SIG-M5 treated with dmso at 0.1 percent for 504 hours (cell line): ENCODE measurements around the gene CAMK1D.
"Not testable (repeated sequence)": the region's sequence is repeated elsewhere in the genome, so short reads cannot be mapped to it uniquely, and the experiment has no call there.

ENCODE experiments used
- DNase-seq: peaks from one replicate; lab custom pipeline; 2025; ENCODE audit not compliant: unreplicated experiment; lab: John Stamatoyannopoulos, UW

CAMK1D gene

GRCh38 chr10:12348870-12349628 is at the start of gene CAMK1D:
Gene CAMK1D (plus strand): TSS chr10:12349547.
- DNase-seq: peak; percentile 82

DNA sequence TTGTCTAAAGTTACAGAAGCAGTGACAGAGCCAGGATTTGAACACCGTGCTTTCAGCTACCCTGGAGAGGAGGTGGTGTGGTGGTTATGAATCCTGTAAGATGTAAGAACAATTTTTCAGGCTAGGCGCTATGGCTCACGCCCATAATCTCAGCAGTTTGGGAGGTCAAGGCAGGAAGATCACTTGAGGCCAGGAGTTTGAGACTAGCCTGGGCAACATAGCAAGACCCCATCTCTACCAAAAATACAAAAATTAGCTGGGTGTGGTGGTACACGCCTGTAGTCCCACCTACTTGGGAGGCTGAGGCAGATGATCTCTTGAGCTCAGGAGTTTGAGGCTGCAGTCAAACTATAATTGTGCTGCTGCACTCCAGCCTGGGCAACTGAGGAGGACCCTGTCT is 48.3 kb upstream of the CAMK1D start:
- DNase-seq: not testable (repeated sequence)

DNA sequence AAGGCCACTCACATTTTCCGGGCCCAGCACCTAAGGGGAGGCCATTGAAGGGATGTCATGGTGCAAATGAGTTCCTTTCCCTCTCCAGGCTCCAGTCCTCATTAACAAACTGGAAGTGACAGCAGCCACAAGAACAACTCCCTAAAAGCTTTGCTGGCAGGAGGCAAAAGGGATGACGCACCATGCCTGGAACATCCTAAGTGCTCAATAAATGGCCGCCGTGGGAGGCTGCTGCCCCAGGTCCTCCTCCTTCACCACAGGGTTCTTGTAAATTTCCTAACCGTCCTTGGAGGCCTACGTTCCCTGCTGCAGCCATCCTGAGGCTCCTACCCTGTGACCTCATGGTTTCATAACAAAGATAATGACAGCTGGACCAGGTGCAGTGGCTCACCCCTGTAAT is 41.3 kb upstream of the CAMK1D start:
- no peak for DNase-seq

DNA sequence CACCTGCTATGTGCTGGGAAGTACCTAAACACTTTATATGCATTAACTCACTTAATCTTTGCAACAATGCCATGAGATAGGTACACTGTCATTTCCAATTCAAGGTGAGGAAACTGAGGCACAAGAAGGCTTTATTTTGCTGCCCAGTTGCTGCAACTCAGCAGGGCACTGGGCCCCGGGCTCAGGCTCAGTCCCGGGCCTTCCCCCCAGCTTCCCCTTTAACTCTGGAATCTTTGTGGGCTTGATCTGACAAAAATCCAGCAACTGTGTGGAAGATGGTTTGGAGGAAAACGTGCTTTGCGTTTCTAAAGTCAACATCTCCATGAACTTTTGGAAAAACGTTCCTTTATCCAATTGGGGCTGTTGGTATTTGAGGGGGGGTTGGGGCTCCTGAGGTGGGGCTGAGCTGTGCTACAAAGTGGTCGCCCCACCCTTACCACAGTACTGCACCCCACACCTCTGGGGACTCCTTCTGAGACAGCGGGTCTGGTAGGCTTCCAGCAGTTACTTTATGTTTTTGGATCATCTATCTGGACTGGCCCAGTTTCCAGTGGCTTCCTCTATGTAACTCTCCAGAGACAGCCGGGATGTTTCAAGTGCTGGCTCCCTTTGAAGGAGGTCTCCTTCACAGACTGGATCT is 40.5 kb upstream of the CAMK1D start:
- DNase-seq: no peak

DNA sequence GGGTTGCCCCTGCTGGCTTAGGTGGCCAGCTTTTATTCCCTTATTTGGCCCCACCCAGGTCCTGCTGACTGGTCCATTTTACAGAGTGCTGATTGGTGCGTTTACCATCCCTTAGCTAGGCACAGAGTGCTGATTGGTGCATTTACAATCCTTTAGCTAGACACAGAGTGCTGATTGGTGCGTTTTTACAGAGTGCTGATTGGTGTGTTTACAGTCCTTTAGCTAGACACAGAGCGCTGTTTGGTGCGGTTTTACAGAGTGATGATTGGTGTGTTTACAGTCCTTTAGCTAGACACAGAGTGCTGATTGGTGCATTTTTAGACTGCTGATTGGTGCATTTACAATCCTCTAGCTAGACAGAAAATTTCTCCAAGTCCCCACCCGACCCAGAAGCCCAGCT is 39.6 kb upstream of the CAMK1D start:
- DNase-seq: not testable (repeated sequence)

DNA sequence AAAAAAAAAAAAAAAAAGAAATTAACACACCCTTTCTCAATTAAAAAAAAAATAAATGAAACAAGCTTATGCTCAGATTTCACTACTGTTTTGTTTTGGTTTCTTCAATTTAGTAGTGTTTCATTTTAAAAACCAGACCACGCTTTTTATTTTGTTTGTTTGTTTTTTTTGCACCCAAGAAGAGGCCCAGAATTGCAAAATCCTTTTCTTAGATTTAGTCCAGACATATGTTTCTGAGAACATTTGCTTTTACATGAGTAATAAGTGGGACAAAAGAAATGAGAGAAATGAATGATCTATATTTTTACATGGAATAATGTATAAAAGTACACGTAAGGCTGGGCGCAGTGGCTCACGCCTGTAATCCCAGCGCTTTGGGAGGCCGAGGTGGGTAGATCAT is 34.5 kb upstream of the CAMK1D start:
- DNase-seq: no peak

- no peak for DNase-seq
These were observed 30.3 kb upstream of the CAMK1D start for GRCh38 chr10:12319076-12319475.

DNA sequence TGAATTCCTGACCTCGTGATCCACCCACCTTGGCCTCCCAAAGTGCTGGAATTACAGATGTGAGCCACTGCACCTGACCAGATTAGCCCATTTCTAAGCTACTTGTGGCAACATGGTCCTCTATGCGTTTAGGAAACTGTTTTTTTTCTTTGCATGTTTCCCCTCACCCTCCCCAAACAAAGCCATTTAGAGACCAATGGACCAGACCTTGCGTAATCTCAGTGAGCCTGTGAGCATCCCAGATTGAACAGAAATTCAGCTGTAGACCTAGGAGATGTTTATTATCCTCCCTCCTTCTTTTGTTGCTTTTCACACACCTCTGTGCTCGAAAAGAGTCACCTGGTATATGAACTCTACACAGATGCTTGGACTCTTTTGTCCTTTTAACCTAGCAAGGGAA is 28.5 kb upstream of the CAMK1D start:
- no peak for DNase-seq

GRCh38 chr10:12321641-12322040 is 27.7 kb upstream of the CAMK1D start:
- DNase-seq: no peak

GRCh38 chr10:12322583-12323131 is 26.7 kb upstream of the CAMK1D start:
- no peak for DNase-seq

GRCh38 chr10:12324530-12324929 is 24.8 kb upstream of the CAMK1D start:
- no peak for DNase-seq

GRCh38 chr10:12327074-12327473 is 22.3 kb upstream of the CAMK1D start:
- DNase-seq: no peak

DNA sequence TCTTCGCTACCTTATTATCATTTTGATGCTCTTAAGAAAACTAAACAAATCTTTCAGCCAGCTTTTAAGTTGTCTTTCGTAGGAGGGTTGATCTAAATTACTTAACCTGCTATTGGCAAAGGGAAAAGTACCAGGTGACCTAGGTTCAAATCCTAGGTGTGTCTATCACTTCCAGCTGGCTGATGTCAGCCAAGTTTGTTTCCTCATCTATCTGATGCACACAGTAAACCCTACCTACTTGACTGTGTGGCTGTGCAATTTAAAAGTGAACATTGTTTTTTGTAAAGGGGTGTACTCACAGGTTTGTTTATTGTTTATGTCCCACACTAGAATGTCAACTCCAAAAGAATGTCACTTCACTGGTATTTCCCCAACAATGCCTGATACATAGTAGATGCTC is 21.9 kb upstream of the CAMK1D start:
- DNase-seq: no peak

- DNase-seq: not testable (repeated sequence)
These were observed 21.0 kb upstream of the CAMK1D start for GRCh38 chr10:12328312-12328711.

GRCh38 chr10:12332572-12333379 is 16.6 kb upstream of the CAMK1D start:
- DNase-seq: no peak

DNA sequence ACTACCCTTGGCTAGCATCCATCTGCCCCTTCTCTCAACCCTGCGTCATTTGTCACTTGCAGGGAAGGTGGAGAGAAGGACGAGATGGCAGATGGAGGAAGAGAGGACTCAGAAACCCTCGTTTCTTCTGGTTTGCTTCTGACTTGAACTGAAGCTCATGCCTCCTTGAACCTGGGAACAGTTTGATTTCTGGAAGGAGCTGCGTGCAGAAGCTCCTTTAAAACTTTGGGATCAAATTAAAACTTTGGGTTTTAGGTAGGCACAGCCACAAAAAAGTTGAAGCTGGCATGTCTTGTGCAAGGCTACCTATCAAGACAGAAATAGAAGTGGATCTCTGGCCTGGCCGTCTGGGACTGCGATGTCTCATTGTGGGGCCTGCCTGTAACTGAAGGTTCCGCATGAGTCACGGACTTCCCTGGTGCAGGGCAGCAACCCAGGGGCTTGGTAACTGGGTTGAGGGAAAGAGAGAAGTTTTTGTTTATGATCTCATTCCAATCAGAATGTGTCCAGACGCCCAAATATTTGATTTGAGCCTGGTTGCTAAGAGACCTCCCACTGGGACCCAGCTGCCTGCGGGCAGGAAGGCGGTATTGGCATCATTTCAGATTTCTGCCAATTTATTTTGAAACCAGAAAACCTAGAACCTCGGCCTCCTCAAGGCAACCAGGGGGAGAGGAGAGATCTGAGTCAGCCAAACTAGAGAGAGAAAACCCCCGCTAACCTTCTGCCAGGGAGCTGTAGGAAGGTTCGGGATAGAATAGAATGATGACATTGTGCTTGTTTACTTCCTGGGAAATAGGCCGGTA is 15.8 kb upstream of the CAMK1D start:
- peak; percentile 81 for DNase-seq

DNA sequence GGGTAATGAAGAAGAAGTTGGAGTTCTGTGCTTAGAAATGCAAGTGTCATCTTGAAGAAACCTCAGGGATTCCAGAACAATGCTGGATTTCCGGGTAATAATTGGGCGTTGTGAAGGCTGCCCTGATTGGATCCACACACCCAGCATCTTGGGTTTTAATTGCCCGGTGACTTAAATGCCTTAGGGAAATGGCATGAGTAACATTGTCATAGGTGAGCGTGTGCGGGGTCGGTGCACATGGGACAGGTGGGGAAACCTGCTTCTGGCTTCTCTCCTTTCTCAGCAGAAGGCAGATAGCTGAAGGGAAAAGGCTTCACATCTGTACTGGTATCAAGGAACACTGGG is 15.2 kb upstream of the CAMK1D start:
- no peak for DNase-seq

DNA sequence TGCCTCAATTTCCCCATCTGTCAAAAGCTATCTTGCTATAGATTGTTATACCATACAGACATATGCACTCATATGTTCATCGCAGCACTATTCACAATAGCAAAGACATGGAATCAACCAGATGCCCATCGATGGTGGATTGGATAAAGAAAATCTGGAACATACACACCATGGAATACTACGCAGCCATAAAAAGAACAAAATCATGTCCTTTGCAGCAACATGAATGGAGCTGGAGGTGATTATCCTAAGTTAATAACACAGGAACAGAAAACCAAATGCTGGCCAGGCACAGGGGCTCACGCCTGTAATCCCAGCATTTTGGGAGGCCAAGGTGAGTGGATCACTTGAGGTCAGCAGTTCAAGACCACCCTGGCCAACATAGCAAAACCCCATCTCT is 14.2 kb upstream of the CAMK1D start:
- DNase-seq: not testable (repeated sequence)

GRCh38 chr10:12337453-12338372 is 11.6 kb upstream of the CAMK1D start:
- no peak for DNase-seq

DNA sequence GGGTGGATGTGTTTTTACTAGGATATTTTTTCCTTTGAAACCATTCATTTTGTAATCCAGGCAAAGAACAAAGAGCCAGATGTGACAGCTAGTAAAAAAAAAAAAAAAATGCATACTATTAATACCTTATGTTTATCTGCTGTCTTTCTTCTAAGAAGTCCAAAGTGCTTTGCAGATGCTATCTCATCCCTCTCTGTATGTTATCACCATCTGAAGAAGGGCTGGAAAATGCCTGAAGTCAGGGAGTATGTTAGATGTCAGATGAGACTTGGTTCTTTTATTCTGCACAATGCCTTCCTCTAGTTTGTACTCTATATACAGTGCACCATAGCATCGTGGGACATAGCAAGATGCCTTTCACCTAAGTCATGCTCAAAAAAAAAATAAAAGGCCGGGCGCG is 10.4 kb upstream of the CAMK1D start:
- DNase-seq: no peak
